PC-3 (cell line): ENCODE data around the gene PAEP.

Experiments
- EZH2 ChIP-seq: fragments of 300-600 bp; sonication (generic); IDR thresholded peaks from one replicate; pipeline ENCODE4 v1.6.1; 2017; ENCODE audit warnings: antibody characterized with exemption, mild to moderate bottlenecking, low read length; ENCODE audit not compliant: unreplicated experiment
- TF ChIP-seq, protein P1 (sequence below): fragments of 300-600 bp; sonication (generic); conservative IDR thresholded peaks from 2 replicates; pipeline ENCODE4 v1.5.1; 2017; ENCODE audit warnings: antibody characterized with exemption, low read depth, mild to moderate bottlenecking, low read length

- TF ChIP-seq, protein P1, sequence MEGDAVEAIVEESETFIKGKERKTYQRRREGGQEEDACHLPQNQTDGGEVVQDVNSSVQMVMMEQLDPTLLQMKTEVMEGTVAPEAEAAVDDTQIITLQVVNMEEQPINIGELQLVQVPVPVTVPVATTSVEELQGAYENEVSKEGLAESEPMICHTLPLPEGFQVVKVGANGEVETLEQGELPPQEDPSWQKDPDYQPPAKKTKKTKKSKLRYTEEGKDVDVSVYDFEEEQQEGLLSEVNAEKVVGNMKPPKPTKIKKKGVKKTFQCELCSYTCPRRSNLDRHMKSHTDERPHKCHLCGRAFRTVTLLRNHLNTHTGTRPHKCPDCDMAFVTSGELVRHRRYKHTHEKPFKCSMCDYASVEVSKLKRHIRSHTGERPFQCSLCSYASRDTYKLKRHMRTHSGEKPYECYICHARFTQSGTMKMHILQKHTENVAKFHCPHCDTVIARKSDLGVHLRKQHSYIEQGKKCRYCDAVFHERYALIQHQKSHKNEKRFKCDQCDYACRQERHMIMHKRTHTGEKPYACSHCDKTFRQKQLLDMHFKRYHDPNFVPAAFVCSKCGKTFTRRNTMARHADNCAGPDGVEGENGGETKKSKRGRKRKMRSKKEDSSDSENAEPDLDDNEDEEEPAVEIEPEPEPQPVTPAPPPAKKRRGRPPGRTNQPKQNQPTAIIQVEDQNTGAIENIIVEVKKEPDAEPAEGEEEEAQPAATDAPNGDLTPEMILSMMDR: no peak
- TF ChIP-seq EZH2: no peak
Observed at GRCh38 chr9:135552021-135552697, 9.4 kb upstream of the PAEP start.
